Mammary epithelial cell (primary cell): Measurements from ENCODE around the gene MAST4.

Experiments used
- CTCF ChIP-seq, 2 donors: IDR thresholded peaks in 1 of 2; conservative IDR thresholded peaks in 1 of 2; 2 replicates each; pipeline ENCODE4 v1.5.1; 2011 to 2012; ENCODE audit warnings: inconsistent platforms in 2 of 2, low read length in 2 of 2, mild to moderate bottlenecking in 2 of 2, control low read depth in 1 of 2, low read depth in 1 of 2; ENCODE audit not compliant: insufficient read depth in 1 of 2; ENCODE audit errors: extremely low read depth in 1 of 2
- EZH2 ChIP-seq: IDR thresholded peaks from 2 replicates; pipeline ENCODE4 v1.6.1; 2012; ENCODE audit warnings: low read length, inconsistent platforms, borderline replicate concordance

DNA sequence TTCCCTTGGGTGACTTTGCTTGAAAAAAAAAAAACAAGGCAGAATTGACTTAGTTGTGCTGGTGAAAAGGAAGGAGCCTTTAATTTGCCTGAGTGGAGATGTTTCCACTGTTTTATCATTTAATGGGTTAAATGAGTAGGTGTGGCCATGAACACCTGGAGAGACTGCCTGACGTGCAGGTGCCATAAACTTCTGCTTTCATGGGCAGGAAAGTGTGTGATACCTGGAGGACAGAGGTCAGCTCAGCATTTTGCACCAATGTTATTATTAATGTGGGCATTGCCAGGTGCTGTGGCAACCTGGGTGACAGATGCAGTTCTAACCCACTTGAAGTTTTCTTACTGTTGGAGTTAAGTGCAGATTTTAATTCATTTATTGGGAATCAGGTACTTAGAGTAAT, 455.0 kb downstream of the MAST4 start:
- TF ChIP-seq EZH2: no peak
- no peak for TF ChIP-seq CTCF (conservative IDR thresholded peaks at IDR 0.05 in 1 of 2, IDR thresholded peaks at IDR 0.05 in 1 of 2; ENCODE audit: extremely low read depth in 1 of 2, insufficient read depth in 1 of 2, low read depth in 1 of 2, low read length in 2 of 2)
